ENCODE data around the gene EDN1.

GRCh38 chr6:12275107-12275506 lies 15.1 kb upstream of the EDN1 start:
- TF ChIP-seq POLR2AphosphoS5 (IDR thresholded peaks at IDR 0.05) (no peak), CTCF (IDR thresholded peaks at IDR 0.05) (no peak), EP300 (IDR thresholded peaks at IDR 0.05) (no peak)

Measured in sigmoid colon (tissue), 4 donors.